NCI-H524 (cell line): ENCODE measurements around the gene TXLNG.
A peak's percentile ranks its signal among the peaks of the same experiment; 100 is the strongest.
"Not testable (repeated sequence)": the region's sequence is repeated elsewhere in the genome, so short reads cannot be mapped to it uniquely, and the experiment has no call there.

Source experiments
- DNase-seq, 2 experiments: peaks; one replicate each; lab custom pipeline; 2025; lab: John Stamatoyannopoulos, UW

TXLNG gene

DNA sequence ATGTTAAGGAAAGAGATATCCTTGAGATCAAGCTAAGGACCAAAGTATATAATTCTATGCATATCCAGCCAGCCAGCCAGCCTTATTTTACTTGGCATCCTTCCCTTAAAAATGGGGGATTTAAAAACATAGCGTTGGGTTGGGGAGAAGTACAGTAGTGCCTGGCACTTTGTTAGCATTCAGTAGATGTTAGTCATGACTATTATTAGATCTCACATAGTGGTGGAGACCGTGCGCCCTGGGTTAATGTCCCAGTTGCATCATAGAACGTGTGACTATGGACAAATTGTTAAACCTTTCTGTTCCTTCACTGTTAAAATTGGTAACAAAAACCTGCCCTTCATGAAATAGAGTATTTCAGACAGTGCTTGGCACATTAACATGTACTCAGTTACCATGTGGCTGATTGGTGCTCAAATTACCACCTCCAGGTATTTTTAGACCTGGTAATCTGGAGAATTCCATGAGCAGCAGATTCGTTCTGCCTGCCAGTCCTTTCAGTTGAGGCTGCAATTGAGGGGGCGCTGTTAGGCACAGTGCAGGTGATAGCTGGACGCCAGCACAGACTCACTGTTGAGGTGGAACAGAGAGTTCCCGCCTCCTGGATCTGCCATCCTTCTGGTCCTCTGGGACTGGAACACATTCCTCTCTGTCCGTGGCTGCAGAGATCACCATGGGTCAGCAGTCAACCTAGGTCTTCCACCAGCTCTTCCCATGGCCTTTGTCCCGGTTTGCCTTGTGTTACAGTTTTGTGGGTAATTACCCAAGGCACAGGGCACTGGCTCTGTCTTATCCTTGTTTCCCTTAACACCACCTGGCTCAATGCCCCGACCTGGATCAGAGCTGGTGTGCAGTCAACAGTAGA, 52.2 kb downstream of the TXLNG start:
- DNase-seq = no peak

DNA sequence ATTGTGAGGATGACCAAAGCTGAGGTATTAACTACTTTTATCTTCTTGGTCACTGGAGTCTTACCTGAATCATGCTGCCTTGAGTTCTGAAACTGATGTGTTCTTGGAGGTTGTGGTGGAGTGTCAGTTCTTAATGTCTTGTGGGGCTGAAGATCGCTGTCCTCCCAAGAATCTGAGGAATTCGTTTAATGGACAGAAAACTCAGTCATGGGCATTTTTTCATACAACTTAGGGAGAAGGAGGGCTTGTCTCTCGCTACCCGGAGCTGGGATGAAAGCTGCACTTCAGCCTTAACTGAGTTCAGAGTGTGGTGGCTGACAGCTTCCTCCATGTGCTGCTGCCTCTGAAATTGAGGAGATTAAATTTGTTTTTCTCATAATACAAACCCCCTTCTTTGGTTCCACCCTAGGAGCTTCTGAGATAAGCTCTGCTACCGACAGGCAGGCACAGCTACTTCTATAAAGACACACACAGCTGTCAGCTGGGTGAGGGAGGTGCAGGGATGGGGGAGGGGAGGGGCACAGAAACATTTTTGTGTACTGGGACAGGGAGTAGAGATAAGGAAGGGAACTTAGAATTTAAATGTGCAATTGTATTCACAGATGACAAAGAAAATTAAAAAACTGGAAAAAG, 53.1 kb downstream of the TXLNG start:
- no peak for DNase-seq

DNA sequence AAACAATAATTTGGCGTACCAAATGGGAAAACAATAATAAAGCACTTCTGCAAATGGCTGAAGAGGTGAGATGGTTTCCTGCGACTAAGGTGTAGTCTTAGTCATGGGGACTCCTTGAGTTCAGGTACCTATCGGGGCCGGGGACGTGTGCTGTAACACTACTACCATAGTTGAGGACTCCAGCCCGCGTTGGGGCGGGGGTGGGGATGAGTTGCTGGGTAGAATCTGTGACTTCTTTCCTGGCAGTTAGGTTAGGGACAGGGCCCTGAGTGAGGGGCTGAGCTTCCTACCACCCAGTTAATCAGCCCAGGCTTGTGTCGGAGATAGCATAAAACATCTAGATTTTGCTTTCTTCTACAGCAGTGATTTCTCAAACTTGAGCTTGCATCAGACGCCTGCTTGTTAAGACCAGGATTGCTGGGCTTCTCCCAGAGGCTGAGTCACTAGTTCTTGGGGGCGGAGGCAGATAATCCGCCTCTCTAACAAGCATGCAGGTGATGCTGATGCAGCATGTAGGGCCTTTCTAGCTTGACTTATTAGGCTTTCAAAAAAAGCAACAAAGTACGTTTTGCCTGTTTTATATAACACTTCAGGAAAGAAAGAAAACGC, 53.7 kb downstream of the TXLNG start:
- DNase-seq = no peak

DNA sequence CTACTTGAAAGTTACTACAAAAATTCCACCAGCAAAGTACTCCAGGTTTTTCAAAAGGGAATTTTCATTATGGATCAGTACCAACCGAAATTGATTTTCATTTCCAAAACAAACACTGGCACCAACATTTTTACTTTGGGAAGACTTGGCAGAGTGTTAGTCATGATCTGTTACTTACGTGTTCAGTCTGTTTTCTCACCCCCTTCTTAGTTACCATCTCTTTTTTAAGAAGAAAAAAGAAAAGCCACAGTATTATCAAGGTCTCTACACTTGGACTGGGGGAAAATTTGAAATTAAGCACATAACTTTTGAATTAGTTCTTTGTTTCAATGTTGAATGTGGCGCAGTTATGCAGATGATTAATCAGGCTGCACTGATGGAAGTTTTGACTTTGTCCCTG, 56.4 kb downstream of the TXLNG start:
- no peak for DNase-seq

DNA sequence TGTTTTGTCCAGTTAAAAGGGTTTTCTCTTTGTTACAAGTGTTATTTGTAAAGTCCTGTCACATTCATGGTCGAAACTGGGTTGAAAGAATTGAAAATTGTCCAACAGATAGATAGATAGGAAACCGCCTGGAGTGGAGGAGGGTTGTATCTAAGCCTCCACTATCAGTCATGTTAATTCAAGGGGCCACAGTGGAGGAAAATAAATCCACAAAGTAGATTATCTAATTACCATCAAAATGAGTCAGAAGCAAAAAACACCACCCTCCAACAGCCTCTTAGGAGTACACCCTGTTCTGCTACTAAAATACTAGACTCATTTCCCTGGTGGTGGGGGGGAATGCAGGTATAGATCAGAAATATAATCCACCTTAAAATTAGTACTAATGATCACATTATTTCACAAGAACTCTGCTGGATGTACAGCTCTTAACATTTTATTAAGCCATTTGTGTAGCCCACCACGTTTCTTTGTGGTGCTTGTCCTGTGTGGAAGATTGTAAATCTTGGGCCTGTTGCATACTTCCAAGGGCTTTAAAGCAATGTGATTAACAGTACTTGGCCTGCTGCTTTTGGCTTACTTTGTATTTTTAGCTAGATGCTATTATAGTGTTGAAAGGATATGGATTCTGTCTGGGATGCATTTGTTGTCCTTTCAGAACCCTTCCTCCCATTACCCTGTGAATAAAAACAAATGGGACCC, 57.1 kb downstream of the TXLNG start:
- no peak for DNase-seq

DNA sequence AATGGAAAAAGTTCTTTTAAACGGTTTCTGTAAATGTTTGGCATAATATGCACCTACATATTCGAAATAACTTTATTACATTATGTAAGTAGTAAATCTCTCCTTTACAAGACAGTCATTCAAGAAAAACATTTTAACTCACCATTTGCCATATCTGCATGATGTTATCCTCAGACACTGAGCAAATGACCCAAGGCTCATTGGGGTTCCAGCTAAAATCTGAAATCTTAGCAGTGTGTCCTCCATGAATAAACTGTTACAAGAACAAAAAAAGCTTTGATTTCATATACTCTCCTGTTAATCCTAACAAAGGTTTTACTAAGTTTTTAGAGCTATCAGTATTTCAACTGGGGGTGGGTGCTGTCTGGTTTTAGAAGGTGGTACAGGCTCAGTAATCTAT, 59.4 kb downstream of the TXLNG start:
- no peak for DNase-seq

DNA sequence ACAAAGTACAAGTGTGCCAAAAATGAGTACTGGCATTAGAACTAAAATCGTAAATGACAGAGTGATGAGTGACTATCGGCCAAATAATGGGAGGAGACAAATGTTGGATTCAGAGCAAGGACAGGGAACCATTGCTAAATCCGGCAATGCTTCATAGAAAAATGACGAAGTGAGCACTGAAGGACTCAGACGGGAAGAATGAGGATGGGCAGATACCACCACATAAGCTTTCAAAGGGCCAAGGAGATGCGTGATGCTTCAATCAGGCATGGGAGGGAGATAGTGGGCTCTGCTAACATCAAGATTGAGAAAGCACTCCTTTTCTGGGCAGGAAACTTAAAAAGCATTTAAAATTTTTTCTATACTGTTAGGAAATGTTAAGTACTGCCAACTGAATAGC, 62.3 kb downstream of the TXLNG start:
- DNase-seq = no peak

DNA sequence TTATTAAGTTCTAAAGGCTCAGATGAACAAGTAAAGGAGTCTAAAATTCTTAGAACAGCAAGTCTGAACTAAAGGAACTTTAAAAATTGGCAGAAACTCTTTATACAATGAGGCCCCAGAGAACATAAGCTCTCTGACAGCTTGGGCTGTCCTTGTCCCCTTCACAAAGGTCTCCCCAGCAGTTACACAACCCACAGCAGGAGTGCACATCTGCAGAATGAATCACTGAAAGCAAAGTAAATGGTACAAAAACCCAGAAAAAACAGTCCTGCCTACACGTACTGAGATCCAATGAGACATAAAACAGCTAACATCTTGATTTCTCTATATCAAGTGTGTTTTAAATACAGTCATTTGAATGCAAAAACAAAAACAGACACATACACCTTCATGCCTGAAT, 65.2 kb downstream of the TXLNG start:
- no peak for DNase-seq

DNA sequence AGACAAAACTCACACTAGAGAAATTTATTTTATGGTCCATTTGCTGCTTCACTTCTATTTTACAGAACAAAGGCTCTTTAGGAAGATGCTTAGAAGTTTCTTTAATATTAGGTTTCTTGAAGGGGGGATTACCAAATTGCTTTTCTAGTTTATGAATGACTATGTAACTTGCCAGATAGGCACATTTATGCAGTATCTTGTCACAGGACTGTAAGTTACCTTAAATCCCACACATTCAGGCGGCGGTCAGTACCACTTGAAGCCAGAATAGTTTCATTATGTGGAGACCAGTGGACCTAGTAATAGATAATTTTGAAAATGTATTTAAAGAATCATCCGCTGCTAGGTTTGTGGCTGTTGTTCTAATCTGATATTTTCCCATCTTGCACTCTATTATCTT, 65.6 kb downstream of the TXLNG start:
- DNase-seq = no peak

DNA sequence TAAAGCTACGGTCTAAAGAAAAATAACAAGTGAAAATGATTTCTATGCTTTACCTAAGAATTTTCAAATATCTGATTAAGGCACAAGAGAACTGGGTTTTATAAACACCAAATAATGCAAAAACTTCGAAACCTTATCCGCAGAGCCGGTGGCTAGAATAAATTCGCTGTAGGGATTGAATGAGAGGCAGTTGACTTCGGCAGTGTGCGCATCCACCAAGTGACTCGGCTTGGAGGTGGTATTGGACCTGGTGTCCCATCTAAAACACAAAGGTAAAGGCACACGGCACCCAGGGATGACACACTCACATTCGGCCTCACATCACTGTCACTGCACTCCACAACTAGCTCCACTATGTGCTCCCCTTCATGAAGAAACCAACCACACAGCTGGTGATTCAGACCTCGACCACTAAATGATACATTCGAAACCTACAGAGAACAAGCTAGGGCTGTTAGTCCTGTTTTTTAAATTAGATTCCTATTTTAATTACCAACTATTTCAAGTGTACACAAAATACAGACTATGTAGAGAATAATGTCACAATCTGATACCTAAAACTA, 66.4 kb downstream of the TXLNG start:
- DNase-seq = no peak

DNA sequence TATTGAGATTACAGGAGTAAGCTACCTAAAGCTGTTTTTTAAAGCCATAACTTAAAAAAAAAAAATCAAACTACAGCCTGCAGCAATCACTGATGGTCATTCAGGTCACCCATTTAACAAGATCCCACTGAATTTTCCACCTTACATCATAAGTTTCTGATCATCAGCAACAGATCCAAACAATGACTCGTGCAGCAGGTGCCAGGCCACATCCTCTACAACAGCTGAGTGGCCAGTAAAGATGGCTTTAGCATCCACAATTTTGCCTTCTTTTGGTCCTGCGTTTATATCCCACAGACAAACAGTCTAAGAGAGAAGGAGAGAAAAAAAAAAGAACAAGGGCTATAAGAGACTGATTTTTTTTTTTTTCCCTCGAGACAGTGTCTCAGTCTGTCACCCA, 67.3 kb downstream of the TXLNG start:
- DNase-seq = no peak

DNA sequence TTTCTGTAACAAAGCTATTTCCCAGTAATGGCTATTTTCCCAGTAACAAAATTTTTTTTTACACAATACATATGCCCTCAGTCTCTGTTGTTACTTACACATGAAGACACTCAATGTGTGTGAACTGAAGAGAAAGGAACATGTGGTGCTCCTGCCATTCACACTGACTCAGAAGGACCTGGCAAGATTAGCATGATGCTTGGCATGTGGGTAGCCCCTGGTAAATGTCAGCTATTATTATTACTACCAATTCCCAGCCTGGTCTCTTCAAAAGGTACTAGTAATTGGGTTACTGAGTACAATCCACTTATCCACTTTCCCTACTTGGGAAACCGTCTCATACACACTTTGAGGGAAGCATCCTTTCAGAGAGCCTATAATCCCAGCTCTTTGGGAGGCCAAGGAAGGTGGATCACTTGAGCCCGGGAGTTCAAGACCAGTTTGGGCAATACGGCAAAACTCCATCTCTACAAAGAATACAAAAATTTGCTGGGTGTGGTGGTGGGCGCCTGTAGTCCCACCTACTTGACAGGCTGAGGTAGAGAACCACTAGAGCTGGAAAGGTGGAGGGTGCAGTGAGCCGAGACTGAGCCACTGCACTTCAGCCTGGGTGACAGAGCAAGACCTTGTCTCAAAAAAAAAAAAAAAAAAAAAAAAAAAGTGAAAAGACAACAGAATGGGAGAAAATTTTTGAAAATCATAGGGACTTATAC, 69.3 kb downstream of the TXLNG start:
- no peak for DNase-seq

DNA sequence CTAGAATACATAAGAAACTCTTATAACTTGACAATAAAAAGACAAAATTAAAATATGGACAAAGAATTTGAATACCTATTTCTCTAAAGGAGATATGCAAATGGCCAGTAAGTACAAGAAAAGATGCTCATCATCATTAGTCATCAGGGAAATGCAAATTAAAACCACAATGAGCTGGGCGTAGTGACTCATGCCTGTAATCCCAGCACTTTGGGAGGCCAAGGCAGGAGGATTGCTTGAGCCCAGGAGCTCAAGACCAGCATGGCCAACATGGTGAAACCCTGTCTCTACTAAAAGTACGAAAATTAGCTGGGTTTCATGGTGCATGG, 69.8 kb downstream of the TXLNG start:
- DNase-seq = not testable (repeated sequence)

DNA sequence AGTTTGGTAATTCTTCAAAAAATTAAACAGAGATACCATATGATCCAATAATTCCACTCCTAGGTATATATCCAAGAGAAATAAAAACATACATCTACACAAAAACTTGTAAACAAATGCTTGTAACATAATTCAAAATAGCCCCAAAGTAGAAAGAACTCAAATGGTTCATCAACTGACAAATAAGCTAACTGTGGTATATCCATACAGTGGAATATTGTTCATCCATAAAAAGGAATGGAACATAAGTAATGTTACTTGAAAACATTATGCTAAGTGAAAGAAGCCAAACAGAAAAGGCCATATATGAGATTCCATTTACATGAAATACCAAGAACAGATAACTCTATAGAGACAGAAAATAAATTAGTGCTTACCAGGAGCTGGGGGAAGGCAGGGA, 70.5 kb downstream of the TXLNG start:
- DNase-seq = no peak

DNA sequence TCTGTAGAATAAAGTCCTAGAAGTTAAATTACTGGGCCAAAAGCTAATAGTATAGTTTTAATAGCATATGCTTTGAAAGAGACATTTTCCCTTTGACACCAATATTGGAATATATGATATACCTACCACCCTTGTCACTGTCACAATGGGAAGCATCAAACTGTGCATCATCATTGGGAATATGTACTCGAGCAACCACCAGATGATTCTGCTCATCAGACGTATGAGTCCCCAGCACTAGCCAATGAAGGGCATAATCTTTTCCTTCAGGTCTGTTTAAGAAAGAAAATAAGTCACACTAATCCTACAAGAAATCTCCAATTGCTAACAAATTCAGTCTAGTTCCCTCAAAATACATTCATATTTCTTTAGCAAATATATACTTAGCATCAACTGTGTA, 76.6 kb downstream of the TXLNG start:
- DNase-seq = no peak

DNA sequence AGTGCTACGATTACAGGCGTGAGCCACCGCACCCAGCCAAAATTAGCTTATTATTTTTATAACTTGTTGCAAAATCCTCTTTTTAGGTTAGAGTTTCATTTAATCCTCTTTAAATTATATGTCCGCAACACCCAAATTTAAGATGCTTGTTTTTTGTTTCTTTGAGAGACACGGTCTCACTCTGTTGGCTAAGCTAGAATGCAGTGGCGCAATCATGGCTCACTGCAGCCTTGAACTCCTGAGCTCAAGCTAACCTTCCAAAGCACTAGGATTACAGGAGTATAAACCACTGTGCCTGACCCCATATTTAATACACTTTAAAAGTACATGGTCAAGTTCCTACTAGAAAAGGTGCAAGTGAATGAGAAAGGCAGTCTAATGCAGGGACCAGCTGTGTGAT, 81.7 kb downstream of the TXLNG start:
- no peak for DNase-seq

DNA sequence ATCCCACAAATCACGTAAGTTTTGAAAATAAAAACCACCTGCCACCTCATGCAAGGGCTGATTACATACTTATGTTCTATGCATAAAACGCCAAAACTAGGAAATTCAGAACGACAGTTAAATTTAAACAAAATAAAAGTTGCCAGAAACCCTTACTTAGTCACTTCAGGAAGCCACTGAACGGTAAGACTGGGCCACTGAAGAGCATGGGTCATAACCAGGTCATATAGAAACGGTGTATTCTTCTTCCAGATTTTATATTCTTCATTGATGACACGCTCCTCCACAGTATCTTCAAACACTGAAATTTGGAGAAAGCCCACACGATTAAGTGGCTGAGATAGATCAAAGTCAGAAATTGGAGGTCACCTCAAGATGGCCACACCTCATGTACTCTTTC, 82.7 kb downstream of the TXLNG start:
- no peak for DNase-seq

DNA sequence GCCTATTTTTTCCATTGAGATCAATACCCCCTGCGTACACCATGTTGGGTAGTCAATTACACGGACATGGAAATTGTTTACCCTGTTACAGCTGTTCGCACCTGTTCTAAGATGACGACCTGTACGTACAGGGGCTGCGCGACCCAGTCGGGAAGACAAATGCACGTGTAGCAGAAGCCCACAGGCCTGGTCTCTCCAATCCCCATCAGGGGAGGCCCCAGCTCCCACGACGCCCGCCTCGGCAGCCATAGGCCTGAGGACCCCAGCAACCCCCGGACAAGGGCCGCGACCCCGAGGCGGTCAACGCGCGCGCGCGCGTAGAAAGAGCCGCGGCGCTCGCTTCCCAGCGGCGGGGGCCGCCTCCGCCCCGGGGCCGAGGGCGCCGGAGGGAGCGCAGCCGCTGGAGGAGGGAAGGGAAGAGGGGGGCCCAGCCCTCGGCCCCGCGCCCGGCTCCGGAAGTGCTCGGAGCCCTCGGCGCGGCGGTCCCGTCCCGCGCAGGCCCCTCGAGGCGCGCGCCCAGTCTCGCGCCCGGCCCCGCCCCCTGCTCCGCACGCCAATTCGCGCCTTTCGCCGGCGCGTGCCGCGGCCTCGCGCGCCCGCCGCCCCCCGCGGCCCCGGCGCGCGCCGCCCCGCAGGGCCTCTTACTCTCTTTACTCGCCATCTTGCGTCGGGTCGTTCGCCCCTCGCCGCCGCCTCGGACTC, 83.3 kb downstream of the TXLNG start:
- peak; percentile 12 to 65 for DNase-seq

DNA sequence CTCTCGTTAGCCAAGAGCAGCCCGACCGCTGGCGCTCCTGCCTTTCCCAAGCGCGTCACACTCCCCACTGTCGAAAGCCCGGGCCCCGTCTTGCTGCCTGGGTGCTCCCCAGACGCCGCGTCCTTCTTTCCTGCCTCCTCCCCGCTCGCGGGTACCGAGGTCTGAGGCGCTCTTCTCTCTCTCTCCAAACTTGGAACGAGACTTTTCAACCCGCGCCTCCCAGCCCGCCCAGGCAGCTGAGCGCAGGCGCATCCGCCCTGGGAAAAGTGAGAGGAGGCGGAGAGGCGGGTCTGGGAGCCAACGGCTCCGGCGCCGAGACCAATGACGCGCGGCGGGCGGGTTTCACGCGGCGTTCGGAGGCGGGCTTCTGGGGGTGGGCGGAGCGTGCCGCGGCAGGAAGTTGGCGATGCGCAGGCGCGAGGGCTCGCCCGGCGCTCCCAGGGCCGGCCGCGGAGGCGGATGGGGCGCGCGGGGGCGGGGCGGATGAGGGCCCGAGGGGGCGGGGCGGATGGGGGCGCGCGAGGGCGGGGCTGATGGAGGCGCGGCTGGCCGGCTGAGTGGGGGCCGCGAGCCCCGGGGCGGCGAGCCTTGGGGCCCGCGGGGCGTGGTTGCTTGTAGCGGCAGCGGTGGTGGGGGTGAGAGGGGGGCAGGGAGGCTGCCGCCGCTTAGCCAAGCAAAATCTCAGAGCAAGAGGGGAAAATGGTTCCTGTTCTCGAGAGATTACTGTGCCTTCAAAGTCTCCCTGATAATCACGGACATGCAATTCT, 84.0 kb downstream of the TXLNG start, which contains the start of gene RBBP7:
TSS of gene RBBP7 (minus strand) at position 268 of the 767 bp plus-strand sequence. CDS start 309 bp downstream, outside the sequence.
- DNase-seq = peak; percentile 90 to 94
